GM20431 (cell line): Measurements from ENCODE around the gene NGRN.
"Not testable (repeated sequence)": the region's sequence is repeated elsewhere in the genome, so short reads cannot be mapped to it uniquely, and the experiment has no call there.

Experiments used
- in situ Hi-C: fragments of 300-500 bp; cut with MseI, MboI; formaldehyde crosslinking; loops from one replicate; pipeline ENCODE4 v1.15.0; 2020; ENCODE audit warnings: low sequenced_read_pairs; ENCODE audit not compliant: unreplicated experiment

The NGRN gene

DNA sequence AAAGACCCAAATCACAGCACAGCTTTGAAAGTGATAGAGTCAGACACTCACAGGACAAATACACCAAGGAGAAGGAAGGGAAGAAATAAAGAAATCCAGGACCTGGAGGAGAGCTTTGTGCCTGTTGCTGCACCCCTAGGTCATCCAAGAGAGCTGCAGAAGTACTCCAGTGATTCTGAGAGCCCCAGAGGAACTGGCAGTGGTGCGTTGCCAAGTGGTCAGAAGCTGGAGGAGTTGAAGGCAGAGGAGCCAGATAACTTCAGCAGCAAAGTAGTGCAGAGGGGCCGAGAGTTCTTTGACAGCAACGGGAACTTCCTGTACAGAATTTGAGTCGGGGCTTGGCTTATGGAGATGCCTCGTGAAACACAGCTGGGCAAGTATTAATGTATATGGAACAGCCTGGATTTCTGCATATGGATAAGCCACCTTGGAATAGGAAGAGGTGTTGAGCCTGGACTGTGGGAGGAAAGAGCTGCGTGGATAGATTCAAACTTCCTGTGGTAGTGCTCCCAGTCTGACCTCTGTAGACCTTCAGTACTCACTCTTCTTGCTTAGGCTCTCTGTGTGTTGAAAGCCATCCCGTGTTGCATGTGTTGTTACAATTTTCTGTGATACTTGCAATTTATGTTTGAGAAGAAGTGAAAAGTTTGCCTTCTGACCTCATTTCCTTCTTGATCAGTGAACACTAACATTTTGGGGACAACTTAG lies 6.1 kb downstream of the NGRN start:
- in situ Hi-C loops = no loop called here

DNA sequence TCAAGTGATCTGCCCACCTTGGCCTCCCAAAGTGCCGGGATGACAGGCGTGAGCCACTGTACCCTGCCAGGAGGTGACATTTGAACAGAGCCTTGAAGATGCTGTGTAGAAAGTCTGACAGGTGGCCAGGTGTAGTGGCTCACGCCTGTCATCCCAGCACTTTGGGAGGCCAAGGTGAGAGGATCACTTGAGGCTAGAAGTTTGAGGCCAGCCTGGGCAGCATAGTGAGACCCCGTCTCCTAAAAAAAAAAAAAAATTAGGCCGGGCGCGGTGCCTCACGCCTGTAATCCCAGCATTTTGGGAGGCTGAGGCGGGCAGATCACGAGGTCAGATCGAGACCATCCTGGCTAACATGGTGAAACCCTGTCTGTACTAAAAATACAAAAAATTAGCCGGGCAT lies 13.0 kb downstream of the NGRN start:
- in situ Hi-C loops = not testable (repeated sequence)

DNA sequence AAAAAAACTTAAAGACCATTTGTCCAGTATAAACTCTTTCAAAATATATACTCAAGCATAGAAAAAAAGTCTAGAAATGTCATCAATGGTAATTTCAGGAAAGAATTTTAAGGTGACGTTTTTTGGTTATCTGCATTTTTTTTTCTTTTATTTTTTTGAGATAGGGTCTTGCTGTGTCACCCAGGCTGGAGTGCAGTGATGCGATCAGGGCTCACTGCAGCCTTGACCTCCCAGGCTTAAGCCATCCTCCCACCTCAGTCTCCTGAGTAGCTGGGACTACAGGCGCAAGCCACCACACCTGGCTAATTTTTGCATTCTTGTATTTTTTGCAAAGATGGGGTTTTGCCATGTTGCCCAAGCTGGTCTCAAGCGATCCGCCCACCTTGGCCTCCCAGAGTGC lies 15.3 kb downstream of the NGRN start:
- in situ Hi-C loops = not testable (repeated sequence)

DNA sequence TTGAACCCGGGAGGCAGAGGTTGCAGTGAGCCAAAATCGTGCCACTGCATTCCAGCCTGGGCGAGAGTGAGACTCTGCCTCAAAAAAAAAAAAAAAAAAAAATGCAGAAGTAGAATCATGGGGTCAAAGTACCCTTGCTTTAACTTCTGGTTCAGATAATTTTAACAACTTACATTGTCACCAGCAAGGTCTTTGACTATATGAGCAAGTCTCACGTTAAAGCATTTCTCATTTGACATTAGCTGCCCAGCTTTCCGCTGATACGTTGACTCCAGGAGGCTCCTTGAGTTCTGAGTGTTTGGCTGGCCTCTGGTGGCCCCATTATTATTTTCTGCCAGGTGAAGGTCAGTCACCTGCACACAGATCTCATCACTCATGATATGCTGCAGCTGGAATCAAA lies 16.2 kb downstream of the NGRN start:
- in situ Hi-C loops = not testable (repeated sequence)

DNA sequence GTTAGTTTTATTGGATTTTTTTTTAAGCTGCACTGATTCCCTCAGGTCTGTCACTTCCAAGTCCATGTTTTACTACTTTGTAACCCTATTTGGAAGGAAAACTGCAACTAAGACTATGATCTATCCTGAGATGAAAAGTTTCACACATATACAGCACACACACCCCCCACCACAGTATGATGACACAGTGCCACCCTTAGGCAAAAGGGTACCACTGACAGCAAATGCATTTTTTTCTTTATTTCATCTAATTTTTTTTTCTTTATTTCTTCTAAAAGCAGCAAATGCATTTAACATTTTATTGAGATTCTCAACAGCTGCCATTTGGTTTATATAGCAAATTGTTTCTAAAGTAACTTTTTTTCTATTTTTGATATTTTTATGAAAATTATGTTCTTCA lies 21.2 kb downstream of the NGRN start:
- in situ Hi-C loops = no loop called here

DNA sequence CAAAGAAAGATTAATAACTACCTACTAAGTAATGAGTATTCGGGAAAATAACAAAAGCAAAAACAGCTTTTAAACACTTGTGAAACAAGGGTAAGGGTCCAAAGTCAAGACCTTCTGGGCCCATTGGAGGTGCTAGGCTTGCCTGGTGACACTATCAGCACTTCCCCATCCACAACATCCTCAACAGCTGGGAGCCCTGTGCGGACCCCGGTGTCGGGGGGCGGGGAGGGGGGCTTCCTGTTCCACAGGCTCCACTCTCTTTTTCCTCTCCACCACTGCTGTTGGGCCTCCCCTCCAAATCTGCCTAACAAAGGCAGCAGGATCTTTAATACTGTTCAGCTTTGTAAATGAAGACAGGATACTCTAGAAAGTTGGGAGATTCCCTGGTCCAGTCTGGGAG lies 21.6 kb downstream of the NGRN start:
- in situ Hi-C loops = no loop called here

DNA sequence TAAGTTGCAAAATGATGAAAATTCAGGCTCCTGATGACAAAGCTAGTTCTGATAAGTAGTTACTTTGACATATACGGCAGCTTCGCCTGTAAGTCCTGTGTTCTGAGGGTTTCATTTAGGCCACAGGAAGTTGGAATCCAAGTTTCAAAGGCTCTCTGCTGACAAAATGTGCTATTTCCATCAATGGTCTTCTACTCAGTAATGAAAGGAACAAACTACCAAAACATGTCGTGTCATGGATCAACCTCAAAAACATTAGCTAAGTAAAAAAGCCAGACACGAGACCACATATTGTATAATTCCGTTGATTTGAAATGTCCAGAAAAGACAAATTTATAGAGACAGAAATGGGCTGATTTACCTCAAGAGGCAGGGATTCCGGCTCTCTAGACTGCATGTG lies 22.5 kb downstream of the NGRN start:
- in situ Hi-C loops = no loop called here

DNA sequence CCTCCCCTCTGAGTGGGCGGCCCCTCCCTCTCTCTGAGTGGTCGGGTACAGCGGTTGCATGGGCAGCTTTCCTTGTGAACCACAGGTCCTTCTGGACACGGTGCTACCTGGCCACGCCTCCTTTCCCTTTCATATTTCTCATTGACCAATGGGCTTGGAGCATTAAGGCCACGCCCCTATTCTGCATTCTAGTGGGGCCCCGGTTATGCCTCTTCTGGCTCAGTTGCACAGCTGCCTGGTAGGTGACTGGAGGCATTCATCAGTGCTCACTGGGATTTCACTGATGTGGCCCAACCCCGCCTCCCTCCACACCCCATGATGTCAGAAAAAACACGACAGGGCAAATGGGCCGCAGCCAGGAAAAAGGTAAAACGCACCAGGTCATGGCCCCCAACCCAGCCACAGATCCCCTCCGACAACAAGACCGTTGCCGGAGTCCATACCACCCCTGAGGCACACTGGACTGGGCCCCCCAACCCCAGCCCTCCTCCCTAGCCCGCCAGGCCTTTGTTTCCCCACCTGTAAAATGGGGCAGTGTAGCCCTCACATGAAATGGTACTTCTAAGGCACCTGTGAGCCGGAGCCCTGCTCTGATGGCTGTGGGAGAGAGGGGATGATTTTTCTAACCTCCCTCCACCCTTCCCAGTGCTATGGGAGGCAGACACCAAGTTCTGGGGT lies 26.3 kb downstream of the NGRN start:
- in situ Hi-C loops = no loop called here

DNA sequence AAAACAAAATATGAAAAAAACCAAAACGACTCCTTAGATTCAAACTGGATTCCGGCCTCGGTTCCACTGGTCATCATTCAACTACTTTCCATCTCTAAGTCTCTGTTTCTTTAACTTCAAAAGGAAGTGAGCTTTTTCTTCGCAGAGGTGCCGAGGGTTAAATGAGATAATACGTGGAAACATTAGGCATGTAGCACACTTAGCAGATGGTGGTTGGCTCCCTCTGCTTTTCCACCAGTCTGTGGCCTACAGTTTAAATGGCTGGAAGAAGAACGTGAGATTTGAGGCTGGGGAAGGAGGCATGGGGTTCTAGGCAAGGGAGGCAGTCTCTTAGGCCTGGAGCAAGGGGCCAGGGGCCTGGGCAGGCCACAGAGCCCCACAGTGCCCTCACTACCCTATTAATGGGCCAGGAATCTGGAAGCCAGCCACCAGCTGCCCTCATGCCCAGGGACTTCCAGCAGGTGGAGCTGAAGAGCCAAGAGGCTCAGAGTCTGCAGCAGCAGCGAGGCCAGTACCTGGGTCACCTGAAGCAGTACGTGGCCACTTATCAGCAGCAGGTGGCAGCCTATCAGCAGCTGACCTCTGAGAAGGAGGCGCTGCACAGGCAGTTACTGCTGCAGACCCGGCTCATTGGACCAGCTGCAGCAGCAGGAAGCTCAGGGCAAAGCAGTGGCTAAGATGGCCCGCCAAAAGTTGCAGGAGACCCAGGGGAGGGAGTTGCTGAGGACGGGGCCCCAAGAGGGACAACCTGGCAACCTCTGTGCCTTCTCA lies 27.8 kb downstream of the NGRN start:
- in situ Hi-C loops = not testable (repeated sequence)

DNA sequence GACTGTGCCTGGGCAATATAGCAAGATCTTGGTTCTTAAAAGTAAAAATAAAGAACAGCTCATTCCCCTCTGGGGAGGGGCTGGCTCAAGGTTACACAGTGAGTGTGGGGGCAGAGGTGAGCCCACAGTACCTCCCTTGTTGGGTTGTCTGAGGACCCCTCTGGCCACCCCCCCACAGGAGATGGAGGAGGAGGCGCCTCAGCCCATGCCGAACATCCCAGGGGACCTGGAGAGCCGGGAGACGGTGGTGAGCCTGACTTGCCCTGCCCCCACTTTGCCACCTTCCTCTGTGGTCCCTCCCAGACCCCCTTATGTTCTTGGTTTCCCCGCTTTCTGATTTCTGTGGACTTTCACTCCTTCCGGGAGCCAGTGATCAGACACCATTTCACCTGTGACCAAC lies 28.7 kb downstream of the NGRN start:
- in situ Hi-C loops = no loop called here

DNA sequence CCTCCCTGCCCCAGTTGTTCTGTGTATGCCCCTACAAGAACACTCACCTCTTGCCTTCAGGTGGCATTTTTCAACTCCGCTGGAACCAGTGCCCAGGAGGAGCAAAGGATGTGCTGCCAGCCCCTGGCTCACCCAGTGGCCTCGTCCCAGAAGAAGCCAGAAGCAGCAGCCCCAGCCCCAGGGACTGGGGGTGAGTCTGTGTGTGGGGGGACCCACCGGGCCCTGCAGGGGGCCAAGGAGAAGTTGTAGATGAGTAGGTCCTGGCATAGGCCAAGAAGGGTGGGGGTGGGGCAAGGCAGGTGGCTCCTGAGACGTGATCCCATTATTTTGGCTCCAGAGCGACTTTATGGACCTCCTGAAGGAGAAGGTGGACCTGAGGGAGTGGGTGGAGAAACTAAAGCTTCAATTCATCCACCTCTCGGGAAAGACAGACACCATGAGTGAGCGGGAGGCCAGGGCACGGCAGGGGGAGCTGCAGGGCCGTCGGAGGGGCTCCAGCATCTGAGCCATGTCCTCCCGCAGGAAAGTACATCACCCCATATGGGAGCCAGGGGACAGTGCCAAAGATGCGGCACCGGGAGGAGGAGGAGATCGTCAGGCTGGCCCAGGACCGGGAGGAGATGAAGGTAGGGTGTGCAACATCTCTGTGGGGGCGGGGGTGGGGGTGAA lies 29.3 kb downstream of the NGRN start:
- in situ Hi-C loops = no loop called here

DNA sequence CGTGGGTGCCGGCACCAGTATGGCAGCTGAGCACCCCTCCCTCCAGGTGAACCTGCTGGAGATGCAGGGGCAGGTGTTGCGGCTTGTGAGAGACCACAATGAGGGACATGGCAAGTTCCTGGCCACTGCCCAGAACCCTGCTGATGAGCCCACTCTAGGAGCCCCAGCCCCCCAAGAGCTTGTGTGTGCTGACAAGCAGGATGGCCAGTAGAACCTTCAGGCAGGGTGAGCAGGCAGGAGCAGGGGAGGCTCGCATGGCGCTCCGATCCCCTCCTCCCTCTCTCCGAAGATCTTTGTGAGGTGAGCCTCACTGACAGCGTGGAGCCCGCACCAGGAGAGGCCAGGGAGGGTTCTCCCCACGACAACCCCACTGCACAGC lies 29.8 kb downstream of the NGRN start:
- in situ Hi-C loops = no loop called here

DNA sequence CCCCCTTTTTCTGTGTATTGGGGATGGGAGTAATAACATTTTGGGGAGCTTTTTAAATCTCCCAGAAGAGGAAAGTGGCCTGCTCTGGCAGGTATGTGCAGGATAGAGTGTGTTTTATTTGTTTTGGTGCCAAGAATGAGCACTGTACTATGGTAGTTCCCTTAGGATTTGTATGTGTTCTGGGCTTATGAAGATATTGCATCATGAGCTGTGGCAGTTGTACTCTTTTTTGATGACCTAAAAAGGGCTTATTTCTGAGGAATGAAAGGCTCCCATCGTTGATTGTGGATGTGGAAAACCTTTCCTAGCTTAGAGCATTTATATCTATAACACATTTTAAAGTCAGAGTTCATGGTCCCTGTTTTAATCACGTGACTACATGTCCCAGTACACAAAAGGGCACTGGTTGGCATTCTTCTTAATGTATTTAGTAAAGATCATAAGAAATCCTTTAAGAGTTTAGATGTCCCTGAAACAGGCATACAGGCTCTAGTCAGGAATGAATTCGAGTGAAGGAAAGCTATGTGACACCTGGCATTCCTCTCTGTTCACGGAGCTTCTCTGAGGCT lies 30.9 kb downstream of the NGRN start:
- in situ Hi-C loops = not testable (repeated sequence)

DNA sequence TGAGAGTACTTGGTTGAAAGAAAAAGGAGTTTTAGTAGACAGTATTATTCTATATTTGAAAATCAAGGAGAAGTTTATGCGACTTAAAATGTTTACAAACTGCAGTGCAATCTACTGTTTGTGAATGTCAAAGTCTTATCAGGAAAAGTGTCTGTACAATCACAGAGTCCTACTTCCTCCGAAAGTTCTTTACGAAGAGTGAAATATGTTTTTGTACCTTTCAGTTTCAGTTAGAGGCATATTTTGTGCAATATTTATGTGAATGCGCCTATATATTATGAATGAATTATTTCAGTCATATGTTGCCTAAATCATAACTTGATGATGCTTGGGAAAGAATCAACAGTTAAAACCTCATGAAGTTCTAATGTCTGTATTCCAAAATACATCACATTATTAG lies 31.5 kb downstream of the NGRN start:
- in situ Hi-C loops = no loop called here

DNA sequence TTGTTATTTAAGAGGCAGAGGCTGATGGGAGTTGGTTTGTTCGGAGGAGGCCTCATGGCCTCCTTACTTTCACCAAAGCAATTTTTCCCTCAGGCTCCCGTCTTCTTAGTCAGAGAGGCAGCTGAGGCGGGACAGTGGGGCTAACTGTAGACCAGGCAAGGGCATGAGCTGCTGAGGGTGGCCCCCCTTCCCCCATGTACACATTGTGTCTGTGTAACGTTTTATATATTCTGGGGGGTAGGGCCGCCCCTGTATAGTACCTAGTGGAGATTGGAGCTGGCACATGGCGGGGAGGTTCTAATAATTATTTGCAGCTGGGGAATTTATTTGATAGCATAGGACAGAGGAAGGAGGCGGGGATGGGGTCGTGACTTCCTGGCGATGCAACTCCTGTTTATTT lies 35.1 kb downstream of the NGRN start:
- in situ Hi-C loops = no loop called here

DNA sequence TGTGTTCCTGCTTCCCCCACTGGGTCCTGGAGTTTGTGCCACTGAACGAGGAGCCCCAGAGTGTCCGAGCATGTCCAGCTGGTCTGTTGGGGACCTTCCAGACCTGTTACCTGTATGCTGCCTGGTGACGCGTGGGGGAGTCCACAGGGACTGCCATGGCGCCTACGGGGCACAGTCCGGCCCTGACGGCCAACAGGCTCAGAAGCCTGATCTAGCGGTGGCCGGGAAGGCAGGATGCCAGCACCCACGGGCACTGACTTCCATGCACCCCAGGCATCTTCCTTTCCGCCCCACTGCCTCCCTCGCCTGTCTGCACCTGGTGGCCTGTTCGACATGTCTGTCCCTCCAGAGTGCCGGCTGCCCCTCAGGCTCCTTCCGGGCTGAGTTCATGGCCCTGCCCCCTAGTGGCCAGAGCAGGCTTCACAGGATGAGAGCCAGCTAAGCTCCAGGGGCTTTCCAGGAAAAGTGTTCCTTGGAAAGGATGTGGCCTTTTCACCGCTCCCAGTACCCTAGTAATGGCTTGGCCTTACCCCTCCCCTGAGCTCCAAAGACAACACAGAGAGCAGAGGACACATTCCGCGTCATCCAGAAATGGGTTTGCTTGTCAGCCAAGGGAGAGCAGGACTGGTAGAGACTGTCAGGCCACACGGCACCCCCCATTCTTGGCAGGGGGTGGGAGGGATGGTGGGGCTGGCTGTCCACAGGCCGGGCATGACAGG lies 35.7 kb downstream of the NGRN start:
- in situ Hi-C loops = no loop called here

DNA sequence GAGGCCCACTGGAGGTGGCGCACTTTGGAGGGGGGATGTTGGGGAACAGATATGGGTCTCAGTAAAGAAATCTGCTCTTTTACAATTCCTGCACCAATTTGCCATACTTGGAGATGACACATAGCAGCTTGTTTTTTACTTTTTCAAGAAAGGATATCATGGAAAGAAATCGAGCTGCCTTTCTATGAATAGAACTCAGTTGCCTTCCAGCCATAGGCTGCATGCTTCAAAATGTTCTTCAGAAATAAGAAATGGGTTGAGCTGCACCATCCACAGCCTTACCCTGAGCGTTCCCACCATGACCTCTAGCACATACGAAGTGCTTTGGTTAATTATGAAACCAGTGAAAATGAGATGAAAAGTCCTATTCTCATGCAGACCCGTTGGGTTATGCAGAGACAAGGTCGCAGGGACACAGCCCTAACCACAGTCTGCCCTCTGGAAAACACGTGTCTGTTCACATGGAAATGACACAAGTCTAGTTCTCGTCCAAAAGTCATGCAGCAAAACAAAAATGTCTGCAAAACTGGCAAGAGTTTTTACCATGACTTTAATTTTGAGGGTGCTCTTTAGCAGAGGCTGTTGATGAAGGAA lies 36.3 kb downstream of the NGRN start:
- in situ Hi-C loops = no loop called here

DNA sequence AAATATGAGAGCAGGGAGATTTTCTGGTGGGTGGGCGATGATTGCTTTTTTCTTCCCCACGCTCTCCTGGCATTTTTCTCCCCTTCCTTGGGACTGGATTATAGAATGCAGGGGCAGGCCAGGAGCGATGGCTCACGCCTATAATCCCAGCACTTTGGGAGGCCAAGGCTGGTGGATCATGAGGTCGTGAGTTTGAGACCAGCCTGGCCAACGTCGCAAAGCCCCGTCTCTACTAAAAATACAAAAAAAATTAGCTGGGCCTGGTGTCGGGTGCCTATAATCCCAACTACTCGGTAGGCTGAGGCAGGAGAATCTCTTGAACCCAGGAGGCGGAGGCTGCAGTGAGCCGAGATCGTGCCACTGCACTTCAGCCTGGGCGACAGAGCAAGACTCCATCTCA lies 39.9 kb downstream of the NGRN start:
- in situ Hi-C loops = not testable (repeated sequence)

DNA sequence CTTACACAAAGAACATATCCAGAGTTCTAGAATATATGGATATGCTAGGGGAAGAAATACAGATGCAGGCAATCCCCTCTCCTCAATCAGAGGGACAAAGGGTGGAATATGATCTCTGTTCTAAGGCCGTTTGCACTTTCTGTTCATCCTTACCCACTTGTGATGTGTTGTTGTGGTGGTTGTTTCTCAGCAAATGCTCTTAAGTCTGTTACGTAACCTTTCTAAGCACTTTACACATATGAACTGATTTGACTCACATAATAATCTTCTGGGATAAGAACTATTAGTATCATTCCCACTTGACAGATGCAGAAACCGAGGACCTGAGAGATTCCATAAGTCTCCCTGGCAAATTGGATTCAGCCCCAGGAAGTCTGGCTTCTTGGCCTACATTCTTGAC lies 40.5 kb downstream of the NGRN start:
- in situ Hi-C loops = no loop called here
